Aorta (tissue), 5 donors: ENCODE data around the gene SNPH. TPM values are rescaled to one million over a fixed set of nuclear protein-coding genes. Genes with fewer than 3 reads are reported as not detected.

Experiments
- ATAC-seq: fragments of 200-7000 bp; cut with Tn5 transposase; one replicate; pipeline ENCODE4 v1.9.1; 2022; ENCODE audit warnings: moderate library complexity; ENCODE audit not compliant: low FRiP score
- DNase-seq, 2 donors: peaks; one replicate each; pipeline ENCODE4 v3.0.0-alpha.2; 2020
- H3K27ac ChIP-seq, 2 donors: one replicate each; pipeline ENCODE4 v1.5.1; 2013; ENCODE audit warnings: low read length in 2 of 2, mild to moderate bottlenecking in 2 of 2, moderate library complexity in 2 of 2, control low read depth in 1 of 2, inconsistent platforms in 1 of 2, low read depth in 1 of 2
- H3K27me3 ChIP-seq, 2 donors: one replicate each; pipeline ENCODE4 v1.6.1; 2013; ENCODE audit warnings: control low read depth in 1 of 2, low read length in 1 of 2, mild to moderate bottlenecking in 1 of 2, moderate library complexity in 1 of 2; ENCODE audit not compliant: insufficient read depth in 2 of 2, control insufficient read depth in 1 of 2
- H3K36me3 ChIP-seq, 2 donors: one replicate each; pipeline ENCODE4 v1.6.1; 2013; ENCODE audit warnings: control low read depth in 1 of 2, low read length in 1 of 2, mild to moderate bottlenecking in 1 of 2; ENCODE audit not compliant: insufficient read depth in 2 of 2, control insufficient read depth in 1 of 2
- H3K4me1 ChIP-seq, 2 donors: one replicate each; pipeline ENCODE4 v1.6.1; 2013; ENCODE audit warnings: low read length in 2 of 2, control low read depth in 1 of 2, mild to moderate bottlenecking in 1 of 2, moderate library complexity in 1 of 2; ENCODE audit not compliant: insufficient read depth in 2 of 2, control insufficient read depth in 1 of 2
- H3K4me3 ChIP-seq, 2 donors: one replicate each; pipeline ENCODE4 v1.5.1; 2013; ENCODE audit warnings: low read length in 2 of 2, control low read depth in 1 of 2, mild to moderate bottlenecking in 1 of 2
- H3K9me3 ChIP-seq: one replicate; pipeline ENCODE4 v1.6.1; 2013; ENCODE audit warnings: mild to moderate bottlenecking, low read length; ENCODE audit not compliant: control insufficient read depth
- WGBS, 2 donors: extraction: QIAGEN DNeasy Blood & Tissue Kit; methylation state at CpG; one replicate each; pipeline ENCODE4 v1.1.7; 2013; 5-methylcytosine and 5-hydroxymethylcytosine counted together
- intact Hi-C, 2 donors: fragments of 100-400 bp; cut with DNase I; formaldehyde crosslinking; loops; one replicate each; pipeline versions ENCODE4 v1.14.2 to v1.15.0; 2022
- polyA plus RNA-seq, 2 donors: library from polyadenylated mRNA; stranded (reverse); fragments of 200-250 nt; gene quantifications; one replicate each; pipeline ENCODE4 v1.2.3, GENCODE V29; 2013
- total RNA-seq, 2 donors: library from RNA; stranded (reverse); fragmentation: NEBNext Ultra II Directional; extraction: Animal tissue kit (Norgen Biotek cat#: 25700); gene quantifications; one replicate each; pipeline ENCODE4 v1.2.1, GENCODE V29; 2021
- donor health status: healthy with polysubstance abuse.
- donor health status: Bipolar disorder and iron deficiency.
- donor health status: DM: no; HTN: no; CAD: no.
- donor health status: DM: no; HTN: no; CAD: no.
- donor health status: DM: yes; HTN: yes; CAD: no.

The SNPH gene
- total and polyA plus RNA-seq, 4 donors, result 1.3 to 6.8 (median 5.5) TPM

- Histone ChIP-seq H3K36me3 (no peaks in the 10 kb centered on the region), H3K4me3 (peak overlapping the region; percentile 74 to 95), H3K4me1 (no peaks in the 10 kb centered on the region), H3K27me3 (no peaks in the 10 kb centered on the region), H3K27ac (peak overlapping the region in 1 of 2 donors; percentile 94), H3K9me3 (no peaks in the 10 kb centered on the region)
- ATAC-seq, result no peak
- 27 to 33% methylated on average over 10 of the region's 10 CpGs for WGBS, 2 donors
- intact Hi-C loops, result loop anchor here (5.0 to 10.0 kb wide), 2 partner anchors 136 to 1329 kb away; partner anchors contain the start of gene NOP56 (in 1 of the 2)
- no peak for DNase-seq
Measured at GRCh38 chr20:1326031-1326930, 60.2 kb downstream of the SNPH start.

DNA sequence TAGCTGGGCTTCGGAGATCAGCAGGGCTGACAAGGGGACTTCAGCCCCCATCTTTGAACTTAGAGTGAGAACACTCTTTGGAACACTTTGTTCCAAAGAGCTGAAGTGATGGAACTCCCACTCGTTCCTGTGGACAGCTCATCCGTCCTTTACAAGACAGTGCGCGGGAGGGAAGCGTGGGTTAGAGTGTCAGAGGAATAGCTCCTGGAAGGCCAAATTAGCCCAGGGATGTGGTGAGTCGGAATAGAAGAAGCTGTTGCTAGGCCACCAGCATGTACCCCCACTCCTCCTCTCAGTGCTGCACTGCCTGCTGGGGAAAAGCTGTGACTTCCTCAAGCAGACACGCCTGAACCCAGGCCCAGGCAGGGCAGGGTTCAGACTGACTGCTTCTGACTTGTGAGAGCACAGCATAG, 61.2 kb downstream of the SNPH start:
- H3K27ac ChIP-seq, result no peak overlapping the region
- ATAC-seq (no peak), DNase-seq (no peak)
- H3K27me3 ChIP-seq, result no peaks in the 10 kb centered on the region
- no peaks in the 10 kb centered on the region for H3K4me1 ChIP-seq
- no peak overlapping the region for H3K4me3 ChIP-seq
- no peaks in the 10 kb centered on the region for H3K9me3 ChIP-seq
- WGBS, 2 donors, result 79 to 84% methylated on average over 8 of the region's 8 CpGs
- intact Hi-C loops, result loop anchor here (5.0 to 10.0 kb wide), 2 partner anchors 135 to 1328 kb away; partner anchors contain the start of gene NOP56 (in 1 of the 2)
- no peaks in the 10 kb centered on the region for H3K36me3 ChIP-seq

- Histone ChIP-seq H3K36me3 (no peaks in the 10 kb centered on the region), H3K9me3 (no peaks in the 10 kb centered on the region), H3K27me3 (no peaks in the 10 kb centered on the region), H3K4me3 (no peak overlapping the region), H3K4me1 (no peaks in the 10 kb centered on the region), H3K27ac (no peak overlapping the region)
- no peak for ATAC-seq
- no peak for DNase-seq
- intact Hi-C loops, result loop anchor here (5.0 to 10.0 kb wide), 2 partner anchors 134 to 1327 kb away; partner anchors contain the start of gene NOP56 (in 1 of the 2)
- 86 to 88% methylated on average over 7 of the region's 7 CpGs for WGBS, 2 donors
Measured at GRCh38 chr20:1327827-1328679, 62.0 kb downstream of the SNPH start.

DNA sequence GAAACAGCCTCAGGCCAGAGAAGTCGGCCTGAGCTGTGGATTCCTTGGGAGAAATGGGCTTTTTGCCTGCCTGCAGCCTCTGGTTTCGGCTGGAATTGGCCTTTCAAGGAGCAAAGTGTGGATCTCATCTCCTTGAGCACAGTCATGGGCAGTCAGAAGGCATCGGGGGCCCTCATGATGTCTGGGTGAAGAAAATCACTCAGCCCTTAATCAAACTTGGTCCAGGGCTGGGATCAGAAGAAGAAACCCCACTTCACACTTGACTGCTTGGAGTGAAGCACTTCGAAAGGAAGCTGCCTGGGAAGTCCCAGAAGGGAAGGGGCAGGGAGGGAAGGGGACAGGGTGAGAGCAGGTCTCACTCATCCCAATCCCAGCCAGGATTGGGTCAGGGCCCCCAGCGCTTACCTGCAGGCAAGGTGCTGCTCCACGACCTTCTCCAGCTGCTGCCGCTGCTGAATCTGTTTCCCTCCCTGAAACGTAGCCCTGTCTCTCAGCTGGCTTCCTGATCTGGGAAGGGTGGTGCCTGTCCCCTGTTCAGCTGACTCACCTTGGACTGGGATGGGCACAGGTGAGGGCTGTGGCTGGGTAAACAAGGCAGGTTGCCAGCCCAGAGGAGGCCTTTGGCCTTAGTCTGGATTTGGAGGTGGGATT, 62.7 kb downstream of the SNPH start, which contains the start of gene SDCBP2:
SDCBP2 (minus strand) TSS at position 460 of the 651 bp plus-strand sequence. CDS start 8,723 bp downstream, outside the sequence.
- WGBS, 2 donors, result 80 to 86% methylated on average over 8 of the region's 8 CpGs
- H3K27me3 ChIP-seq, result no peaks in the 10 kb centered on the region
- H3K36me3 ChIP-seq, result no peaks in the 10 kb centered on the region
- DNase-seq (no peak), ATAC-seq (no peak)
- intact Hi-C loops, result loop anchor here (5.0 to 10.0 kb wide), 2 partner anchors 133 to 1326 kb away; partner anchors contain the start of gene NOP56 (in 1 of the 2)
- H3K4me3 ChIP-seq, result no peak within 1 kb of the TSS
- H3K4me1 ChIP-seq, result no peaks in the 10 kb centered on the region
- H3K27ac ChIP-seq, result no peak within 1 kb of the TSS
- no peaks in the 10 kb centered on the region for H3K9me3 ChIP-seq

DNA sequence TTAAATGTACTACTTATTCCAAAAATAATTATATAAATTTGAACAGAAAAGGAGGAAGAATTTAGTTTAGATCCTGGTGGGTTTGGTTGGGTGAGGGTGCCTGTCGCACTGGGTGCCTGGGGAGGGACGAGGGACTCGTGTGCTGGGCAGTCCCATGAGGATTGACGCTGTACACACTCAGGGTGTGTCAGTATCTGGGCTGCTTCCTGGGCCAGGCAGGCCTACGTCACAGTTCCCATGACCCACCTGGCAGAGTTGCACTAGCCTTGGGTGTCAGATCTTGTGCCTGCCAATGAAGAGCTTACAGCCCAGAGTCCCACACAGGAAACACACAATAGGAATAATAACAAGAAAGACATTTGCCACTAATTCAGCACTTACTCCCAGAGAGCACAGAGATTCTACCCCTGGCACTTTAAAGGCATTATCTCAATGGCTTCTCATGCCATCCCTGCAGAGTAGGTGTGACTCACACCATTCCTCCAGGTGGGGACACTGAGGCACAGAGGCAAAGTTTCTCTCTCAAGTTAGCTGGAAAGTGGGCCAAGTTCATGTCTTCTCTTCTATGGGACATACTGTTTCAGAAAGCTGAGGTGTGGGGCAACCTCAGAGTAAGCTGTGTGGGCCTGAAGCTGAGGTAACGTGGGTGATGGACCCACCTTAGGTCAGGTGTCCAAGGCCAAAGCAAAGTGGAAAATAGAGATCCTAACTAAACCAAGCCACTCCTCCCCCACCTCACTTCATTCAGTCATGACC, 64.2 kb downstream of the SNPH start:
- no peaks in the 10 kb centered on the region for H3K36me3 ChIP-seq
- no peak overlapping the region for H3K27ac ChIP-seq
- no peak for DNase-seq
- H3K4me3 ChIP-seq, result no peak overlapping the region
- intact Hi-C loops, result no loop called here
- no peaks in the 10 kb centered on the region for H3K27me3 ChIP-seq
- WGBS, 2 donors, result 66 to 72% methylated on average over 6 of the region's 6 CpGs
- H3K9me3 ChIP-seq, result no peaks in the 10 kb centered on the region
- ATAC-seq, result no peak
- H3K4me1 ChIP-seq, result no peaks in the 10 kb centered on the region

- Histone ChIP-seq H3K4me3 (no peak overlapping the region), H3K9me3 (no peaks in the 10 kb centered on the region), H3K27me3 (no peaks in the 10 kb centered on the region), H3K36me3 (no peaks in the 10 kb centered on the region), H3K27ac (no peak overlapping the region), H3K4me1 (no peaks in the 10 kb centered on the region)
- intact Hi-C loops, result no loop called here
- WGBS, 2 donors, result 88 to 94% methylated on average over 2 of the region's 2 CpGs
- ATAC-seq (no peak), DNase-seq (peak in 1 of 2 donors; percentile 26)
Measured at GRCh38 chr20:1331101-1331500, 65.0 kb downstream of the SNPH start.

- Histone ChIP-seq H3K36me3 (no peaks in the 10 kb centered on the region), H3K27ac (no peak overlapping the region), H3K9me3 (no peaks in the 10 kb centered on the region), H3K4me1 (no peaks in the 10 kb centered on the region), H3K4me3 (no peak overlapping the region), H3K27me3 (no peaks in the 10 kb centered on the region)
- peak in 1 of 2 donors; percentile 46 for DNase-seq
- no peak for ATAC-seq
- 95 to 97% methylated on average over 6 of the region's 6 CpGs for WGBS, 2 donors
- intact Hi-C loops, result no loop called here
Measured at GRCh38 chr20:1331801-1332453, 65.8 kb downstream of the SNPH start.
